ENCODE results near the gene KIAA0408. TPM values are rescaled to one million over a fixed set of nuclear protein-coding genes. Genes with fewer than 3 reads are reported as not detected.

The KIAA0408 gene
- total and polyA plus RNA-seq, 3 donors from 2014 or later: 3.3 to 11.2 (median 4.1) TPM

DNA sequence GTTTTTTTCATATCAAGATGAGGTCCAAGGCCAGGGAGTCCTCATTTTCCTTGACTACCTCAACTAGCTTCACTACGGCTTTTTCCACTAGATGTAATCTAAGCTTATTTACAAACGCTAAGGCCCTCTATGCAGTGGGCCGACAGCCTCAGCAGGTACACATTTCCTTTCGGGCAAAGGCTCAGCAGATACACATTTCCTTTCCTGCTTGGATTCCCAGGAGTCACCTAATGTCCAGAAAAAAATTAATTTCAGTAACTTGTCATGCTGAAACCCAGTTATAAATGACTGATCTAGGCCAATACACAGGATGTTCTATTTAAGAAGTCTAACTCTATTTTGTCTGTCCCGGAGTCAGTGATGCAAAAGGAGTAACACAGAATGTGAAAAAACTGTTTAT is 7.2 kb upstream of the KIAA0408 start:
- TF ChIP-seq, protein P1, sequence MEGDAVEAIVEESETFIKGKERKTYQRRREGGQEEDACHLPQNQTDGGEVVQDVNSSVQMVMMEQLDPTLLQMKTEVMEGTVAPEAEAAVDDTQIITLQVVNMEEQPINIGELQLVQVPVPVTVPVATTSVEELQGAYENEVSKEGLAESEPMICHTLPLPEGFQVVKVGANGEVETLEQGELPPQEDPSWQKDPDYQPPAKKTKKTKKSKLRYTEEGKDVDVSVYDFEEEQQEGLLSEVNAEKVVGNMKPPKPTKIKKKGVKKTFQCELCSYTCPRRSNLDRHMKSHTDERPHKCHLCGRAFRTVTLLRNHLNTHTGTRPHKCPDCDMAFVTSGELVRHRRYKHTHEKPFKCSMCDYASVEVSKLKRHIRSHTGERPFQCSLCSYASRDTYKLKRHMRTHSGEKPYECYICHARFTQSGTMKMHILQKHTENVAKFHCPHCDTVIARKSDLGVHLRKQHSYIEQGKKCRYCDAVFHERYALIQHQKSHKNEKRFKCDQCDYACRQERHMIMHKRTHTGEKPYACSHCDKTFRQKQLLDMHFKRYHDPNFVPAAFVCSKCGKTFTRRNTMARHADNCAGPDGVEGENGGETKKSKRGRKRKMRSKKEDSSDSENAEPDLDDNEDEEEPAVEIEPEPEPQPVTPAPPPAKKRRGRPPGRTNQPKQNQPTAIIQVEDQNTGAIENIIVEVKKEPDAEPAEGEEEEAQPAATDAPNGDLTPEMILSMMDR (IDR thresholded peaks at IDR 0.05): no peak
- TF ChIP-seq POLR2A (IDR thresholded peaks at IDR 0.05): no peak
- no peak for DNase-seq
- H3K27me3 ChIP-seq: no peaks in the 10 kb centered on the region
- H3K36me3 ChIP-seq (ENCODE audit: low read depth, missing control alignments): no peaks in the 10 kb centered on the region
- no peak overlapping the region for H3K27ac ChIP-seq
- no peak overlapping the region for H3K4me3 ChIP-seq
- no peaks in the 10 kb centered on the region for H3K4me1 ChIP-seq
- 87 to 88% methylated on average over 5 of the region's 5 CpGs for WGBS, 2 donors
- no peaks in the 10 kb centered on the region for H3K9me3 ChIP-seq
- intact Hi-C loops (cut with DNase I; ENCODE audit: low total_unique reads): loop anchor here (10.0 kb wide), 1 partner anchor 68 kb away; no protein-coding TSS in a partner anchor

DNA sequence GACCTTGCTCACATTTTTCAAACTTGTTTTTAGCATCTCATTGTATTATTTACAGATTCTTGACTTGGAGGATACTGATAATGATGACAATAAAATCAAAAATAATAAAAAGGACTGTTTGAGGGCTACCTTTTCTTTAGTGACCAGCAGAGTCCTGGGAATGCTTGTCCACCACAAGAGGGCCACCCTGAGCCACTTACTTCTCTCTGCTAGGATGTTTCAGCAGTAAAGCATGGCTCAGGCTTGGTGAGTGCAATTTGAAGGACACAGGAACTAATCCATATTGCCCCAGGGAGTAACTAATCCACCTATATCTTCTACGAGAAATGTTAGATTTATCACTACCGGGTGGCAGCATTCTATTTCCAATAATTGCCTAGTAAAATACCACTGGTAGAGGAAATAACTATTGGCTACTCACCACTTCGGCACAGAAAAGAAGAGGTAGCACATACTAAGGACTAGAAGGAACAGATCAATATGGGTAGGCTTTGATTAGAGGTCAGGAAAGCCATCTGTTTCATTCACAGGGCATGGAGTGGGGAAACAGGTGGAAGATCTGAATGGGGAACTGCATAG is 5.8 kb upstream of the KIAA0408 start:
- 47 to 54% methylated on average over 3 of the region's 3 CpGs for WGBS, 2 donors
- no peaks in the 10 kb centered on the region for H3K27me3 ChIP-seq
- no peaks in the 10 kb centered on the region for H3K36me3 ChIP-seq (ENCODE audit: low read depth, missing control alignments)
- intact Hi-C loops (cut with DNase I; ENCODE audit: low total_unique reads): loop anchor here (10.0 kb wide), 1 partner anchor 70 kb away; no protein-coding TSS in a partner anchor
- peak overlapping the region in 1 of 2 donors; percentile 48 for H3K27ac ChIP-seq
- no peak overlapping the region for H3K4me3 ChIP-seq
- TF ChIP-seq, protein P1 (IDR thresholded peaks at IDR 0.05): peak; percentile 57 to 66 (median 61)
- no peak for TF ChIP-seq POLR2A (IDR thresholded peaks at IDR 0.05)
- H3K4me1 ChIP-seq: no peaks in the 10 kb centered on the region
- peak; percentile 76 for DNase-seq
- no peaks in the 10 kb centered on the region for H3K9me3 ChIP-seq

DNA sequence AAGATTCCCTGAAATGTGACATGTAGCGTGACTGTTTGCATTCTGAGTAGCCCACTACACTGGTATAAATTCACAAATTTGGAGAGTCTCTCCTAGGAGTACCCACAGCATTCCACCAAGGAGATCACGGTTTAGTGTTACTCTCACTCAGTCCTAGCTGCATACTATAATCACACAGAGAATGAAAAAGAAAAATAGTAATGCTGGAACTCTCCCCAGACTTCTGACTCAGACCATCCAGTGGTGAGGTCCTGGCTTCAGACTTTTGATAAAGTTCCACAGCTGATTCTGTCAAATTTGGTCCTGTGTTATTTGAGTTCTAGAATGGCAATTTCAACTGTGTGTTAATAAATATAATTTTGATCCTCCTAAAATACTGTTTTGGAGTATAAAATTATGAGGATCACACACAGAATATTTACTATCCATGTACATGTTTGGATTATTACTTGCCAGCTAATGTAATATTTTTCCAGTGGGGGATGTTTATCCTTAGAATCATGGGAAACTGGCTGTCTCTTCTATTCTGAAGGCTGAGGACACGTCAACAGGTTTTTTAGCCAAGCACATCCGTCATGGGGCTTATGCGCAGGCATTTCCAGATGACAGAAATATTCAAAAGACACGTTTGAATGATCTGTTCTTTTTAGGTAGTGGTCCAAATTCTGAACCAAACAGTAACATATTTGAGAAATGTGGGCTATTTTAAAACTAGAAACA is 5.1 kb upstream of the KIAA0408 start:
- Histone ChIP-seq H3K36me3 (ENCODE audit: low read depth, missing control alignments) (no peaks in the 10 kb centered on the region), H3K9me3 (no peaks in the 10 kb centered on the region), H3K27me3 (no peaks in the 10 kb centered on the region), H3K27ac (peak overlapping the region; percentile 5 to 48), H3K4me1 (no peaks in the 10 kb centered on the region), H3K4me3 (no peak overlapping the region)
- no peak for DNase-seq
- TF ChIP-seq, protein P1 (IDR thresholded peaks at IDR 0.05): no peak
- TF ChIP-seq POLR2A (IDR thresholded peaks at IDR 0.05): no peak
- intact Hi-C loops (cut with DNase I; ENCODE audit: low total_unique reads): loop anchor here (10.0 kb wide), 1 partner anchor 70 kb away; no protein-coding TSS in a partner anchor
- 46 to 57% methylated on average over 6 of the region's 6 CpGs for WGBS, 2 donors

DNA sequence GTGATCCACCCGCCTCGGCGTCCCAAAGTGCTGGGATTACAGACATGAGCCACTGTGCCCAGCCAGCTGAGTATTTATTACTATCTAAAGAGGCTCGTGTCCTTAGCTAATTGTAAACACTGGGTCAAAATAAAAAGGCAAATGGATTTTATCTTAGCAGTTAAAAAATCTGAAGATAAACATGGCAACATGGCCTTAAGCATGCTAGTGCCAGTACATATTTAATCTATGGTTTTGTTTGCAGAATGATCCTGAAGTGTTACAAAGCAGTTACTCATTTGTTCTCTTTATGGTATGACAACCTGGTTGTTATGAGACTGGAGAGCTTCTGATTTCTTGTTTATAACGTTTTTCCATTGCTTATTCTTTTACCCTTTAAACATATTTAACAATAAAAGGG is 3.9 kb upstream of the KIAA0408 start:
- no peaks in the 10 kb centered on the region for H3K36me3 ChIP-seq (ENCODE audit: low read depth, missing control alignments)
- no peak for TF ChIP-seq POLR2A (IDR thresholded peaks at IDR 0.05)
- TF ChIP-seq, protein P1 (IDR thresholded peaks at IDR 0.05): no peak
- intact Hi-C loops (cut with DNase I; ENCODE audit: low total_unique reads): loop anchor here (10.0 kb wide), 1 partner anchor 72 kb away; no protein-coding TSS in a partner anchor
- 56 to 69% methylated on average over 5 of the region's 5 CpGs for WGBS, 2 donors
- H3K27me3 ChIP-seq: no peaks in the 10 kb centered on the region
- H3K27ac ChIP-seq: peak overlapping the region in 1 of 2 donors; percentile 48
- DNase-seq: no peak
- no peaks in the 10 kb centered on the region for H3K9me3 ChIP-seq
- H3K4me1 ChIP-seq: no peaks in the 10 kb centered on the region
- no peak overlapping the region for H3K4me3 ChIP-seq

Data from testis (tissue), 3 donors.